Gastroesophageal sphincter (tissue), 4 donors: ENCODE measurements around the gene PAEP. TPM values are rescaled to one million over a fixed set of nuclear protein-coding genes. Genes with fewer than 3 reads are reported as not detected.
"Not testable (repeated sequence)": the region's sequence is repeated elsewhere in the genome, so short reads cannot be mapped to it uniquely, and the experiment has no call there.

ENCODE experiments used
- ATAC-seq: fragments of 150-250 bp; one replicate; pipeline ENCODE4 v1.9.1; 2016; ENCODE audit warnings: mild to moderate bottlenecking, moderate library complexity
- H3K27ac ChIP-seq, 4 donors: fragments of 200-600 bp; sonication (generic) in 3 of 4; 1 replicate in 3 of 4; 2 replicates in 1 of 4; pipeline ENCODE4 v1.5.1; 2016 to 2019
- H3K27me3 ChIP-seq: fragments of 200-600 bp; sonication (generic); one replicate; pipeline ENCODE4 v1.5.1; 2019
- H3K36me3 ChIP-seq, 2 donors: fragments of 200-600 bp; sonication (generic); one replicate each; pipeline ENCODE4 v1.5.1; 2019; ENCODE audit warnings: control low read depth in 1 of 2
- H3K4me1 ChIP-seq, 3 donors: fragments of 200-600 bp; sonication (generic); 1 replicate in 2 of 3; 2 replicates in 1 of 3; pipeline ENCODE4 v1.5.1; 2016 to 2019; ENCODE audit warnings: control low read depth in 2 of 3
- H3K4me3 ChIP-seq, 2 donors: fragments of 200-600 bp; sonication (generic); one replicate each; pipeline ENCODE4 v1.5.1; 2019; ENCODE audit warnings: mild to moderate bottlenecking in 1 of 2, moderate library complexity in 1 of 2
- H3K9me3 ChIP-seq, 3 donors: fragments of 200-600 bp; sonication (generic); one replicate each; pipeline ENCODE4 v1.5.1; 2017 to 2019; ENCODE audit warnings: control low read depth in 2 of 3
- EP300 ChIP-seq: sonication (generic); formaldehyde crosslinking; IDR thresholded peaks from one replicate; pipeline ENCODE4 v1.6.1; 2017; ENCODE audit warnings: antibody characterized with exemption, mild to moderate bottlenecking
- POLR2A ChIP-seq, 2 donors: fragments of 450-650 bp; IDR thresholded peaks; one replicate each; pipeline ENCODE4 v1.6.1; 2017; ENCODE audit warnings: antibody characterized with exemption in 2 of 2, mild to moderate bottlenecking in 2 of 2, moderate library complexity in 1 of 2
- POLR2AphosphoS5 ChIP-seq: sonication (generic); formaldehyde crosslinking; IDR thresholded peaks from one replicate; pipeline ENCODE4 v1.6.1; 2017; ENCODE audit warnings: antibody characterized with exemption
- WGBS, 2 donors: methylation state at CpG; one replicate each; pipeline ENCODE4 v1.1.5; 2018; ENCODE audit warnings: low coverage in 1 of 2; 5-methylcytosine and 5-hydroxymethylcytosine counted together
- total RNA-seq, 4 donors: library from RNA; depleted of rRNA; stranded (reverse); fragments of >200 nt; gene quantifications; one replicate each; pipeline ENCODE4 v1.1.0, GENCODE V29; 2016
- TF ChIP-seq, protein P1 (sequence below), 4 experiments: fragments of 200-600 bp in 2 of 4; fragments of 450-650 bp in 2 of 4; sonication (generic) in 1 of 4; IDR thresholded peaks; one replicate each; pipeline ENCODE4 v1.5.1; 2017 to 2019; ENCODE audit warnings: antibody characterized with exemption in 4 of 4, mild to moderate bottlenecking in 2 of 4, moderate library complexity in 2 of 4

Gene PAEP
- total RNA-seq = not detected

DNA sequence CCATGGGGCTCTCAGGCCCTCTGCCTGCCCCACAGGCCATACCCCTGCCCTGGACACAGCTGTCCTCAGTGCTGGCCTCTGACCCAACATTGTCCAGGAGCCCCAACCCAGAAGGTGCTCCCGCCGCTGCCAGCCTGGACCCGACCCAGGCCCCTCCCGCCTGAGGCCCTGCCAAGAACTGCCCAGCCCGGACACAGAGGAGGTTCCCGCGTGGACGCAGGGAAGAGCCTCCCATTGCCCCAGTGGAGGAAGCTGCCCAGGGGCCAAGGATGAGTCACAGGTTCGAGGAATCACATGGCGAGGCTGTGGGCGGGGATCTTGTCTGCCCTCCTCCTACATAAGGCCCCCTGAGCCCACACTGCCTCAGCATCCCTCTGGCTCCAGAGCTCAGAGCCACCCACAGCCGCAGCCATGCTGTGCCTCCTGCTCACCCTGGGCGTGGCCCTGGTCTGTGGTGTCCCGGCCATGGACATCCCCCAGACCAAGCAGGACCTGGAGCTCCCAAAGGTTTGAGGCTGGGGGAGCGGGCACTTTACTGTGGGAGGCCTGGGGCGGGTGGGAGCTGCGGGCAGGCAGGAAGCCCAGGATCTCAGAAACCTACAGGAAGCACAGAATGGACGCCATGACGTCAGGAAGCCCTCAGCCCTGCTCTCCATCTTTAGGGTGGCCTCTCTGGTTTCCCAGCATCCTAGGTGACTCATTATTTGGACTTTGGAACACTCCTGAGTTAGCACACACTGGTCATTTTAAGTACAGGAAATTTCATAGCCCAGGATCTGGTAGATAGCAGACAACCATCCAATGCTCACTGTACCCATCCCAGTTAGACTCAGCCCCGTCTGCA is at the start of gene PAEP:
Gene PAEP (plus strand): TSS at position 366 of the 844 bp plus-strand sequence.
- ATAC-seq = no peak
- H3K36me3 ChIP-seq = no peaks in the 10 kb centered on the region
- H3K27me3 ChIP-seq = peaks cover 86% of the 10 kb centered on the region
- H3K9me3 ChIP-seq = peaks cover 0 to 12% (median 0%) of the 10 kb centered on the region in 3 donors
- H3K27ac ChIP-seq = no peak within 1 kb of the TSS
- no peak within 1 kb of the TSS for H3K4me3 ChIP-seq
- TF ChIP-seq EP300 (no peak), POLR2AphosphoS5 (no peak), POLR2A (IDR thresholded peaks at IDR 0.05) (no peak)
- TF ChIP-seq, protein P1, sequence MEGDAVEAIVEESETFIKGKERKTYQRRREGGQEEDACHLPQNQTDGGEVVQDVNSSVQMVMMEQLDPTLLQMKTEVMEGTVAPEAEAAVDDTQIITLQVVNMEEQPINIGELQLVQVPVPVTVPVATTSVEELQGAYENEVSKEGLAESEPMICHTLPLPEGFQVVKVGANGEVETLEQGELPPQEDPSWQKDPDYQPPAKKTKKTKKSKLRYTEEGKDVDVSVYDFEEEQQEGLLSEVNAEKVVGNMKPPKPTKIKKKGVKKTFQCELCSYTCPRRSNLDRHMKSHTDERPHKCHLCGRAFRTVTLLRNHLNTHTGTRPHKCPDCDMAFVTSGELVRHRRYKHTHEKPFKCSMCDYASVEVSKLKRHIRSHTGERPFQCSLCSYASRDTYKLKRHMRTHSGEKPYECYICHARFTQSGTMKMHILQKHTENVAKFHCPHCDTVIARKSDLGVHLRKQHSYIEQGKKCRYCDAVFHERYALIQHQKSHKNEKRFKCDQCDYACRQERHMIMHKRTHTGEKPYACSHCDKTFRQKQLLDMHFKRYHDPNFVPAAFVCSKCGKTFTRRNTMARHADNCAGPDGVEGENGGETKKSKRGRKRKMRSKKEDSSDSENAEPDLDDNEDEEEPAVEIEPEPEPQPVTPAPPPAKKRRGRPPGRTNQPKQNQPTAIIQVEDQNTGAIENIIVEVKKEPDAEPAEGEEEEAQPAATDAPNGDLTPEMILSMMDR (IDR thresholded peaks at IDR 0.05) = no peak
- H3K4me1 ChIP-seq = no peaks in the 10 kb centered on the region
- no CpG with 5 or more reads among the region's 20 CpGs for WGBS, 2 donors

DNA sequence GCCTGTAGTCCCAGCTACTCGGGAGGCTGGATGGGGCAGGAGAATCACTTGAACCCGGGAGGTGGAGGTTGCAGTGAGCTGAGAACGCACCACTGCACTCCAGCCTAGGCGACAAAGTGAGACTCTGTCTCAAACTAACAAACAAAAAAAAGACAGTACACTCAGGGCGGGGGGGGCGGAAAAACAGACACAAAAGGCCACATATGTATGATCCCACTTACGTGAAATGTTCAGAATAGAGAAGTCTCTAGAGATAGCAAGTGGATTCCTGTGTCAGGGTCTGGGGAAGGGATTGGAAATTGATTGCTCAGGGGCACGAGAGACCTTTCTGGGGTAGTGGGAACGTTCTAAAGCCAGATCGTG is 49.3 kb upstream of the PAEP start:
- no peak for ATAC-seq
- peaks cover 0 to 16% (median 0%) of the 10 kb centered on the region in 3 donors for H3K9me3 ChIP-seq
- WGBS, 2 donors = 45 to 60% methylated on average over 7 of the region's 10 CpGs
- H3K4me3 ChIP-seq = no peak overlapping the region
- no peak overlapping the region for H3K27ac ChIP-seq
- H3K36me3 ChIP-seq = no peaks in the 10 kb centered on the region
- TF ChIP-seq EP300 = no peak
- TF ChIP-seq, protein P1 (IDR thresholded peaks at IDR 0.05) = no peak
- no peak for TF ChIP-seq POLR2A (IDR thresholded peaks at IDR 0.05)
- TF ChIP-seq POLR2AphosphoS5 = no peak
- H3K4me1 ChIP-seq = no peaks in the 10 kb centered on the region
- peaks cover 21% of the 10 kb centered on the region for H3K27me3 ChIP-seq

DNA sequence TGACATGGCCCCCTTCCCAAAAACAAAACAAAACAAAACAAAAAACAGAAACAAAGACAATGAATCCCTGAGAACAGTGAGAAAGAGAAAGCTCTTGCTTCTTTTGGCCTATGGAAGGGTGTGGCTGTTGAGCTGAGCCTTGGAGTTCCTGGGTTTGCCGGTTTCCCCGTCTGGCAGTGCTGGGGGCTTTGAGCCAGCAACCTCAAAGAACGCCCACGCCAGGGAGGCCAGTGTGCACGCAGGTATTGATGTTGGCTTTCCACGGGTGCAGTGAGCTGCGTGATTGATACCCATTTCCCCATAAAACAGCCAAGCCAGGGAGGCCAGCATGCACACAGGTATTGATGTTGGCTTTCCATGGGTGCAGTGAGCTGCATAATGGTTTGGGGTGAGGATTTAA is 48.7 kb upstream of the PAEP start:
- no peak for ATAC-seq
- TF ChIP-seq, protein P1 (IDR thresholded peaks at IDR 0.05) = no peak
- TF ChIP-seq POLR2A (IDR thresholded peaks at IDR 0.05) (no peak), POLR2AphosphoS5 (no peak), EP300 (no peak)
- no peak overlapping the region for H3K4me3 ChIP-seq
- H3K9me3 ChIP-seq = peaks cover 0 to 16% (median 0%) of the 10 kb centered on the region in 3 donors
- peaks cover 26% of the 10 kb centered on the region for H3K27me3 ChIP-seq
- no peaks in the 10 kb centered on the region for H3K4me1 ChIP-seq
- 64 to 68% methylated on average over 5 to 7 of the region's 7 CpGs for WGBS, 2 donors
- H3K27ac ChIP-seq = no peak overlapping the region
- H3K36me3 ChIP-seq = no peaks in the 10 kb centered on the region

DNA sequence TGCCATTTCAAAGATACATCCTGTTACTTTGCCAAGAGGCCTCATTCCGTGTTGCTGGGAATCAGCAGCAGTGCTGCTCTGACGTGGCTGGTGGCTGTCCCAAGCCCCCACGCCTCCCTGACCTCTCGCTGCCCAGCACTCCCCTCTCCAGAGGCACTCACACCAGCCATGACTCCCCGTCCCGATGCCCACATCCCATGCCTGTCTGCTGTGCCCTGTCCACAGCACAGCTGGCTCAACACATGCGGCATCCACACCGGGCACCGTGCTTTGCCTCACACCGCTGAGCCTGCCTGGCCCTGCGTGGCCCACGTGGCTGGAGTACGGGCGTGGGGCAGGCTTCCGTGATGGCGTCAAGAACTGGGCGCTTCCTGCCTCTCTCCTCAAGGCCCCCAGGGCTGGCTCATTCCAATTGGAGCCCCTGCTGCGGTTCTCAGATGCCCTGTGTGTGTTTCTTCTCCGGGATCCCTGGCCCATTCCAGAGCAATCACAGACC is 48.2 kb upstream of the PAEP start:
- TF ChIP-seq POLR2A (IDR thresholded peaks at IDR 0.05) (no peak), POLR2AphosphoS5 (no peak), EP300 (no peak)
- TF ChIP-seq, protein P1 (IDR thresholded peaks at IDR 0.05) = no peak
- no peak overlapping the region for H3K27ac ChIP-seq
- no peak for ATAC-seq
- H3K4me1 ChIP-seq = no peaks in the 10 kb centered on the region
- H3K4me3 ChIP-seq = no peak overlapping the region
- no peaks in the 10 kb centered on the region for H3K36me3 ChIP-seq
- H3K27me3 ChIP-seq = peaks cover 31% of the 10 kb centered on the region
- H3K9me3 ChIP-seq = peaks cover 0 to 16% (median 0%) of the 10 kb centered on the region in 3 donors
- 61 to 83% methylated on average over 4 to 15 of the region's 19 CpGs for WGBS, 2 donors

DNA sequence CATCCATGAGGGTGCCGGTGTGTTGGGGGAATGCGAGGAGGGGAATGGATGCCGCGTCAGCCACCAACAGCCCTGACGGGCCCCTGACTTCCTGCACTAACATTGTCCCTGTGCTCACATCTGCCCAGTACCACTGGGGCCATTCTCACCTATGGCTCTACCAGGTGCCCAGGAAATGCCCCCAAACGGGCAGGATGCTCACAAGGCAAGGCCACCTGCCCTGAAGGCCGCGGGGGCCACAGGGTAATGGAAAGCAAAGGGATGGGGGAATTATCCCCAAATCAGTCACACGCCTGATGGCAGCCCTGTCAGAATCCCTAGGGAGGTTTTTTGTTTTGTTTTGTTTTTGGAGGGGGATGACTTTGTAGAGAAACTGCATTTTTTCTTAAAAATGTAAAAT is 47.6 kb upstream of the PAEP start:
- Histone ChIP-seq H3K27me3 (peaks cover 33% of the 10 kb centered on the region), H3K9me3 (peaks cover 0 to 11% (median 0%) of the 10 kb centered on the region in 3 donors)
- not testable (repeated sequence) for H3K4me3 ChIP-seq, ATAC-seq, H3K27ac ChIP-seq, H3K4me1 ChIP-seq, H3K36me3 ChIP-seq
- no CpG with 5 or more reads among the region's 9 CpGs for WGBS, 2 donors
